Retinal pigment epithelial cell (primary cell): ENCODE measurements around the gene MDC1.

Experiments
- DNase-seq: peaks from one replicate; pipeline ENCODE4 v3.0.0-alpha.2; 2010; ENCODE audit warnings: low read depth
- H3K4me3 ChIP-seq: 2 replicates; pipeline ENCODE4 v1.5.1; 2011; ENCODE audit warnings: mild to moderate bottlenecking, low read length, control low read depth, moderate library complexity
- TF ChIP-seq, protein P1 (sequence below): conservative IDR thresholded peaks from 2 replicates; pipeline ENCODE4 v1.5.1; 2011; ENCODE audit warnings: low read depth, low read length, control low read depth, inconsistent platforms

The MDC1 gene

DNA sequence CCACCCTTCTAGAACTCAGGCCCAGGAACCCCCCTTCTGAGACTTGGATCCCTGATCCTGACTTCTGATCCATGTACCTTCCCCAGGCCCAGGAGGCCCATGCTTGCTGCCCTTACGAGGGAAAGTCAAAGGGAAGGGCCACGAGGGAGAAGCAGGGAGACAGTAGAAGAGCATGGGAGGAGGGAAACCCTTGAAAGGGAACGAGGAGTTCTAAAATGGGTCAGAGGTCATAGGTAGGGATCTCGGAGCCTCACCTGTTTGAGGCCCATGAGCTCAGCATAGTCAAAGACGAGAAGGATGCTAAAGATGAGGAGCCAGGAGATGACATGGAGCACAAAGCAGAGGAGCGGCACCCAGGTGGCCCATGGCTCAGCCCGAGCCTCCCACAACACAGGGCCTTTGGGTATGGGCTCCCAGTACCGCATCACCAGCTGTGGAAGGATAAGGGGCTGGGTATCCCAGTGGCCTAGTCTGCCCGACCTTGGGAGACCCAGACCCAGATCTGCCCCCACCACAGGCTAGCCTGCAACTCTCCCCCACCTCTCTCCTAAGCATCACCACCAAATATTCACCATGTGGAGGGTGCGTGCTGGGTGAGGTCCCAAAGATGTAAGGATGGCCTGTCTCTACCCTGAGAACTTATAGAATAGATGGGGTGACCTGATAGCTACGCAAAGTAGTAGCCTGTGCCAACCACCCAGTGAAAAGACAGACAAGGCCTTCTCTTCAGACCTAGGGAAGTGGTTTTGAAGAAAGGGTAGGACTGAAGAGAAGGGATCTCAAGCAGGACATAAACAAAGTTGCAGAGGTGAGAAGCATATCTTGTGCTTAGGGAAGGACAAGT lies 27.8 kb downstream of the MDC1 start:
- TF ChIP-seq, protein P1, sequence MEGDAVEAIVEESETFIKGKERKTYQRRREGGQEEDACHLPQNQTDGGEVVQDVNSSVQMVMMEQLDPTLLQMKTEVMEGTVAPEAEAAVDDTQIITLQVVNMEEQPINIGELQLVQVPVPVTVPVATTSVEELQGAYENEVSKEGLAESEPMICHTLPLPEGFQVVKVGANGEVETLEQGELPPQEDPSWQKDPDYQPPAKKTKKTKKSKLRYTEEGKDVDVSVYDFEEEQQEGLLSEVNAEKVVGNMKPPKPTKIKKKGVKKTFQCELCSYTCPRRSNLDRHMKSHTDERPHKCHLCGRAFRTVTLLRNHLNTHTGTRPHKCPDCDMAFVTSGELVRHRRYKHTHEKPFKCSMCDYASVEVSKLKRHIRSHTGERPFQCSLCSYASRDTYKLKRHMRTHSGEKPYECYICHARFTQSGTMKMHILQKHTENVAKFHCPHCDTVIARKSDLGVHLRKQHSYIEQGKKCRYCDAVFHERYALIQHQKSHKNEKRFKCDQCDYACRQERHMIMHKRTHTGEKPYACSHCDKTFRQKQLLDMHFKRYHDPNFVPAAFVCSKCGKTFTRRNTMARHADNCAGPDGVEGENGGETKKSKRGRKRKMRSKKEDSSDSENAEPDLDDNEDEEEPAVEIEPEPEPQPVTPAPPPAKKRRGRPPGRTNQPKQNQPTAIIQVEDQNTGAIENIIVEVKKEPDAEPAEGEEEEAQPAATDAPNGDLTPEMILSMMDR = no peak
- no peak overlapping the region for H3K4me3 ChIP-seq
- DNase-seq = no peak

GRCh38 chr6:30688569-30688968 lies 28.5 kb downstream of the MDC1 start:
- no peak overlapping the region for H3K4me3 ChIP-seq
- DNase-seq = no peak
- TF ChIP-seq, protein P1 = no peak

GRCh38 chr6:30687659-30688431 lies 29.2 kb downstream of the MDC1 start:
- DNase-seq = no peak
- H3K4me3 ChIP-seq = peak overlapping the region; percentile 84
- TF ChIP-seq, protein P1 = peak; percentile 29

DNA sequence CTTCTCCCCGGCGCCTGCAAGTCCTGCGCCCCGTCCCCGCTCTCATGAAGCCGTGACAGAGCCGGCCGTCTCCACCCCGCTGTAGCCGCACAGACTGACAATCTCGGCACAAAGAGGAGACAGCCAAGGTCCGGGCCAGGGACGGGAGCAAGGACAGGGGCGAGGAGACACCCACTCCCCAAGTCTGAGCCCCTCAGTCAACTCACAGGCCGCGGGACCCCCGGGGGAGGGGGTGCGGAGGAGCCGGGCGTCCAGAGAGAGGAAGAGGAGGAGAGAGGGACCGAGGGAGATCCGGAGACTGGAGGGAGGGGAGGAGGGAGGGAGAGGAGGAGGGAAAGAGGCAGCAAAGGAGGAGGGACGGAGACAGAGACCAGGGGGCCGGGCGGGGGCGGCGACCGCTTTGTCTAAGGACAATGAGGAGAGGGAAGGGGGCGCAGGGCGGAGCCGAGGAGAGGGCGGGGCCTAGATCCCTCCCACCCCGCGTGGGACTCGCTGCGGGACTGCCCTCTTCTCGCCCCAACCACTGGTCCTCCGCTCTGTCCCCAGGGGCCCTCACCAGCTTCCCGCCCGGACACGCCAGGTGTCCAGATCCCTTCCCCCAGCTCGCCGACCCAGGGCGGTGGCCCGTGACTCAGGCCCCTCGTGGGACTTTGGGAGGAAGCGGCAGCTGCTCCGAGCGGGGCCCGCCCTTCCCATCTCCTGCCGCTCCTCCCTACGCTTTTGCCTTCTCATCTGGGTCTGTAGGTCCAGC lies 30.0 kb downstream of the MDC1 start:
- TF ChIP-seq, protein P1 = no peak
- DNase-seq = no peak
- peak overlapping the region; percentile 84 for H3K4me3 ChIP-seq

DNA sequence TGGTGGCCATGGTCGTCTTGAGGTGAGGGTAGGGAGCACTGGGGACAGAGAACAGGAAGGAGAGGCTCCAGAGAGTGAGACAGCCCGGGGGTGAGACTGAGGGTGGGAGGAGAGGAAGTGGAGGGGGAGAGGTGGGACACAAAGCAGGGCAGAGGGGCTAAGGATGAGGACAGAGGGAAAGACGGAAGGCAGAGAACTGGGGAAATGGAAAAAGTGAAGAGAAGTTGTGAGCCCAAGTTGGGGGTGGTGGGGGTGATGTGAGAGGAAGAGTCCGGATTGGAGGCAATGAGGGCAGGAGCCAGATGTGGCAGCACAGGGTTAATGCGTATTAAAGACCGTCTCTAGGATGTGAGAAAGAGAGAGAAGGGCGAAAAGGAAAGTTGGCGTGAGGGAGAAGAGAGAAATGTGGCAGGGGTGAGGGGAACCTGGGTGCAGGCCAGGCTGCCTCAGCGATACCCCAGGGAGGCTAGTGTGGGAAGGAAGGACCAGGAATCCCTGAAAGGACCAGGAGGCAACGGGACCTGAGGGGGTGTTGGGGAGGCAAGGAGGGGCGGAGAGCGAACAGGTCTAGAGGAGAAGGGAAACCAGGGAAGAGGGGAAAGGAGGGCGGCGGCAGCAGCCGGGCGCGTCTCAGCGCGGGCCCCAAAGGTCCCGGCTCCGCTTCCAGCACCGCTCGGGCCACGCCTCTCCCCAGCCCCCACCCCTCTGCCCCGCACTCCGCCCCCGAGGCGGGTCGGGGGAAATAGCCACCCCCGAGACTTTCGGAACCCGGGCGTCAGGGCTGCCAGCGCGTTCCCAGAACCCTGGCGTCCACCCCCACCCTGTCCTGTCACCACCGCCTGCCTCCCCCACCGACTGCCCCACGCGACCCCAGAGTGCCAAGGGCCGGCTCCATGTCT lies 30.8 kb downstream of the MDC1 start, which contains the start of gene PPP1R18:
Gene PPP1R18, minus strand, starts transcription at position 637 of the 899 bp plus-strand sequence. Its CDS starts 627 bp downstream, at position 10.
- DNase-seq = no peak
- TF ChIP-seq, protein P1 = no peak
- peak within 1 kb of the TSS; percentile 84 for H3K4me3 ChIP-seq
